Large intestine (tissue), 3 donors: Measurements from ENCODE around the gene FBXL7. TPM values are rescaled to one million over a fixed set of nuclear protein-coding genes. Genes with fewer than 3 reads are reported as not detected.

Experiments
- DNase-seq, 2 donors: peaks; one replicate each; pipeline versions ENCODE4 v3.0.0 to v3.0.0-alpha.2; 2013
- H3K27ac ChIP-seq: one replicate; pipeline ENCODE4 v1.5.1; 2013; ENCODE audit warnings: low read length
- H3K27me3 ChIP-seq: 2 replicates; pipeline ENCODE4 v1.6.1; 2013; ENCODE audit warnings: low read length; ENCODE audit not compliant: control insufficient read depth, insufficient read depth
- H3K36me3 ChIP-seq: 2 replicates; pipeline ENCODE4 v1.6.1; 2013; ENCODE audit warnings: low read length; ENCODE audit not compliant: control insufficient read depth, insufficient read depth
- H3K4me1 ChIP-seq: one replicate; pipeline ENCODE4 v1.6.1; 2013; ENCODE audit warnings: low read length; ENCODE audit not compliant: control insufficient read depth, insufficient read depth
- H3K4me3 ChIP-seq: one replicate; pipeline ENCODE4 v1.5.1; 2013; ENCODE audit warnings: low read length
- H3K9me3 ChIP-seq: one replicate; pipeline ENCODE4 v1.6.1; 2013; ENCODE audit warnings: mild to moderate bottlenecking, low read depth, low read length, moderate library complexity; ENCODE audit not compliant: control insufficient read depth
- WGBS: methylation state at CpG from one replicate; pipeline ENCODE4 v1.1.5; 2013; ENCODE audit warnings: low lambda C conversion rate; ENCODE audit not compliant: insufficient coverage; 5-methylcytosine and 5-hydroxymethylcytosine counted together
- polyA plus RNA-seq: library from polyadenylated mRNA; unstranded; fragments of 120-200 nt; gene quantifications from one replicate; pipeline ENCODE4 v1.2.1, GENCODE V29; 2013

Gene FBXL7
- polyA plus RNA-seq, 1 donor, result 7.2 TPM

GRCh38 chr5:15807871-15808270, 307.9 kb downstream of the FBXL7 start:
- no peak overlapping the region for H3K4me3 ChIP-seq
- no peaks in the 10 kb centered on the region for H3K36me3 ChIP-seq
- 86% methylated on average over 1 of the region's 5 CpGs for WGBS
- no peaks in the 10 kb centered on the region for H3K4me1 ChIP-seq
- DNase-seq, result no peak
- H3K27ac ChIP-seq, result no peak overlapping the region
- no peaks in the 10 kb centered on the region for H3K27me3 ChIP-seq
- H3K9me3 ChIP-seq, result no peaks in the 10 kb centered on the region

- Histone ChIP-seq H3K27me3 (no peaks in the 10 kb centered on the region), H3K4me3 (no peak overlapping the region), H3K27ac (no peak overlapping the region), H3K36me3 (no peaks in the 10 kb centered on the region), H3K9me3 (no peaks in the 10 kb centered on the region), H3K4me1 (no peaks in the 10 kb centered on the region)
- no peak for DNase-seq
- WGBS, result no CpG with 5 or more reads among the region's 3 CpGs
These were observed 308.6 kb downstream of the FBXL7 start for GRCh38 chr5:15808577-15808976.

DNA sequence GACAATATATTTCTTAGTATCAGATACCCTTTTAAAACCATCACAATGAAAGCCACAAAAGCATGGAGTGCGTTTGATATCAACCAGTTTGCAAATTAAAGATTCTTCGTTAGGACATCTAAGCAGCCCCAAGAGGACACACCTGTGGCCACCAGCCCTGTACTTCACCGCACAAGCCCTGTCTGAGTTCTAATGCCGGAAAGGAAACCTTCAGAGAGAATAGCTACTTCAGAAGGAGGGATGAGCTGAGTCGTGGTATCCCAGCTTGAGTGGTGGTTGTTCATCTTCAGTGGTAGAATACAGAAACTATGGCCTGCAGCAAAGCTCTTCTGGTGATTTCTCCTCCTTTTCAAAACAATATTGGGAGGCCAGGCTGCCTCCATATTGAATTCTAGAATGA, 319.6 kb downstream of the FBXL7 start:
- Histone ChIP-seq H3K4me1 (no peaks in the 10 kb centered on the region), H3K4me3 (no peak overlapping the region), H3K36me3 (no peaks in the 10 kb centered on the region), H3K9me3 (no peaks in the 10 kb centered on the region), H3K27ac (no peak overlapping the region), H3K27me3 (no peaks in the 10 kb centered on the region)
- DNase-seq, result no peak
- WGBS, result 86% methylated on average over 1 of the region's 5 CpGs

GRCh38 chr5:15821506-15821905, 321.5 kb downstream of the FBXL7 start:
- no peaks in the 10 kb centered on the region for H3K9me3 ChIP-seq

DNA sequence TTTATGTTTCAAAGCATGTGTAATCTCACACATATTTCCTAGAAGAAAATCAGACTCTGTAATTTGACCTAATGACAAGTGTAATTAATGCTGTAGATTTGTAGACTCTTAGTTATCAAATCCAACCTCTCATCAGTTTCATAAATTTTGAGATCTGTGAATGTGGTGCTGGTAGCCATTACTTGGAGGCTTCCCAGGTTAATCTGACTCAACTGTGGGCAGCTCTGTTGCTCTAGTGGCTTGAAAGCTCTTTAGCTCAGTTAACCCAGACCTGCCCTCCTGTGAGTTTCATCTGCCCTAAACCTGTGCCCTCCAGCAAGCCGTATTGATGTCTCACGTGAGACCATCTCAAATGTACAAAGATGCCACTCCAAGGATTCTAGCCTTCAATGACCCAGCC, 323.4 kb downstream of the FBXL7 start:
- Histone ChIP-seq H3K36me3 (no peaks in the 10 kb centered on the region), H3K27ac (no peak overlapping the region), H3K27me3 (no peaks in the 10 kb centered on the region), H3K9me3 (no peaks in the 10 kb centered on the region), H3K4me3 (no peak overlapping the region), H3K4me1 (no peaks in the 10 kb centered on the region)
- no peak for DNase-seq
- no CpG with 5 or more reads among the region's 2 CpGs for WGBS

More at GRCh38 chr5:15821506-15821905, 321.5 kb downstream of the FBXL7 start:
- Histone ChIP-seq H3K36me3 (no peaks in the 10 kb centered on the region), H3K4me1 (no peaks in the 10 kb centered on the region), H3K4me3 (no peak overlapping the region), H3K27ac (no peak overlapping the region), H3K27me3 (no peaks in the 10 kb centered on the region)
- DNase-seq, result no peak

DNA sequence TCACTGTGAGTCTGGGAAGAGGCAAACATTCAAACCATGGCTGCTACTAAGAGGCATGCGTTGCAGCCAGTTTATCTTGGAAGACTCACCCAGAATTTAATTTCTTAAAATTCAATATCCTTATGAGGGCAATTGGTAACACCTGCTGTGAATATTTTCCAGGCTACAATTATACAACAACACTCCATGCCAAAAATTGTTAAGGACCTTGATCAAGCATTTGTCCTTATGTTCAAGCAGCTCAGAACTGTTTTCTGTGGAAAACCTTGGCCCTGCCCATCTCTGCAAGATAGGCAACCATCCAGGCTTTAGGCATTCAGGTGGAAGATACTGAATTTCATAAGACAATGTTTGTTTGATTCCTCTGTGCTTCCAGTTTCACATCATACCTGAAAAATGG, 327.8 kb downstream of the FBXL7 start:
- no peak for DNase-seq
- H3K4me3 ChIP-seq, result no peak overlapping the region
- no peaks in the 10 kb centered on the region for H3K27me3 ChIP-seq
- H3K27ac ChIP-seq, result no peak overlapping the region
- H3K4me1 ChIP-seq, result no peaks in the 10 kb centered on the region
- H3K36me3 ChIP-seq, result no peaks in the 10 kb centered on the region
- no CpG with 5 or more reads among the region's 1 CpG for WGBS
- H3K9me3 ChIP-seq, result no peaks in the 10 kb centered on the region

DNA sequence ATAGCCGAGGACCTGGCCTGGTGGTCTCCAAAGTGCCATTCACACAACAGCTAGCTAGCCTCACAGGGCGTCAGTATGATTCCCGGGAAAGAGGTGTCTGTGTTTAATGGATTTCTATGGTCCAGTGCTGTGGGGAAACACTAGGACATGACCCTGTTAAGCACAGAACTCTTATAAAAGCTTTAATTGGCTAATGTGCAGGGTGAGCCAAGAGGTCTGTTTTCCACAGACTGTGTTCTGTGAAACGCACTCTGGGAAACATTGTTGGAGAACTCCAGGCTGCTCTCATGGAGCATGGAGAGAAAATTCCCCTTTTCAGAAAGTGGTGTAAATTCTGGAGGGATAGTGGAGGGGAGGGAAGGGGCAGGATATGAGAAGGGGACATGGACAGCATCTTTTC, 331.4 kb downstream of the FBXL7 start:
- WGBS, result no CpG with 5 or more reads among the region's 4 CpGs

GRCh38 chr5:15833365-15833764, 333.4 kb downstream of the FBXL7 start:
- H3K4me1 ChIP-seq, result no peaks in the 10 kb centered on the region
- WGBS, result no CpG with 5 or more reads among the region's 4 CpGs
- no peaks in the 10 kb centered on the region for H3K9me3 ChIP-seq

More for the DNA sequence above, 331.4 kb downstream of the FBXL7 start:
- Histone ChIP-seq H3K4me3 (no peak overlapping the region), H3K4me1 (no peaks in the 10 kb centered on the region), H3K27ac (no peak overlapping the region), H3K9me3 (no peaks in the 10 kb centered on the region), H3K36me3 (no peaks in the 10 kb centered on the region), H3K27me3 (no peaks in the 10 kb centered on the region)
- no peak for DNase-seq

DNA sequence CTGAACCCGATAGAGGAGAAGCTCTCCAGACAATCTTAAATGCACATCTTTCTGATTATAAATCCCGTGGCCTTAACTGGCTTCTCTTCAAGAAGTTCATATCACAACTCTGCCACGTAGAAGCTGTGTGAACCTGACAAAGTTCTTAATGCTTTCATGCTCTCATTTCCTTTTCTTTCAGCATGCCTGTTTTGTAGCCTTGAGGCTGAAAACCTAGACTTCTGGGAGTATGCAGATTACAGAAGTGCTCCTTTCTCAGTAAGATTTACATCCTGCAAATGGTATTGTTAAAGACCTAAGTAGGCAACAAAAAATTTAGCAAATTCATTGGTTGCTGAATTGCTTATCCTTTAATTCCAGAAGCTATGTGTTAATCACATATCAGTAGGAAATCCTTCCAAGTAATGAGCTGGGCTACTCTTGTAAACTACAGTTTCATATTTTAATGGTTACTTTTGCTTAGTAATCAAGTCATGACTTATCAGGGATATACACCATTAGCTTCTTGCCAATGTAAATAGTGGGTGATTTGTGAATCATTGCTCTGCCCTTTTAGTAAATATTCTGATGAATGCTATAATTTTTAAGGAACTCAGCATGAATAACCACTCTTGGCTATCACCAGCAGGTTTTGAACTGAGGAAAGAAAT, 334.7 kb downstream of the FBXL7 start:
- Histone ChIP-seq H3K9me3 (no peaks in the 10 kb centered on the region), H3K4me3 (no peak overlapping the region), H3K36me3 (no peaks in the 10 kb centered on the region), H3K27ac (no peak overlapping the region), H3K27me3 (no peaks in the 10 kb centered on the region), H3K4me1 (no peaks in the 10 kb centered on the region)
- 40% methylated on average over 3 of the region's 3 CpGs for WGBS
- no peak for DNase-seq

More at GRCh38 chr5:15833365-15833764, 333.4 kb downstream of the FBXL7 start:
- Histone ChIP-seq H3K27me3 (no peaks in the 10 kb centered on the region), H3K4me3 (no peak overlapping the region), H3K27ac (no peak overlapping the region), H3K36me3 (no peaks in the 10 kb centered on the region)
- DNase-seq, result no peak

- no peaks in the 10 kb centered on the region for H3K36me3 ChIP-seq
- no peaks in the 10 kb centered on the region for H3K4me1 ChIP-seq
- no peak overlapping the region for H3K4me3 ChIP-seq
- H3K9me3 ChIP-seq, result no peaks in the 10 kb centered on the region
- DNase-seq, result no peak
- no peaks in the 10 kb centered on the region for H3K27me3 ChIP-seq
- 100% methylated on average over 1 of the region's 2 CpGs for WGBS
- H3K27ac ChIP-seq, result no peak overlapping the region
These were observed 335.5 kb downstream of the FBXL7 start for GRCh38 chr5:15835514-15835913.

DNA sequence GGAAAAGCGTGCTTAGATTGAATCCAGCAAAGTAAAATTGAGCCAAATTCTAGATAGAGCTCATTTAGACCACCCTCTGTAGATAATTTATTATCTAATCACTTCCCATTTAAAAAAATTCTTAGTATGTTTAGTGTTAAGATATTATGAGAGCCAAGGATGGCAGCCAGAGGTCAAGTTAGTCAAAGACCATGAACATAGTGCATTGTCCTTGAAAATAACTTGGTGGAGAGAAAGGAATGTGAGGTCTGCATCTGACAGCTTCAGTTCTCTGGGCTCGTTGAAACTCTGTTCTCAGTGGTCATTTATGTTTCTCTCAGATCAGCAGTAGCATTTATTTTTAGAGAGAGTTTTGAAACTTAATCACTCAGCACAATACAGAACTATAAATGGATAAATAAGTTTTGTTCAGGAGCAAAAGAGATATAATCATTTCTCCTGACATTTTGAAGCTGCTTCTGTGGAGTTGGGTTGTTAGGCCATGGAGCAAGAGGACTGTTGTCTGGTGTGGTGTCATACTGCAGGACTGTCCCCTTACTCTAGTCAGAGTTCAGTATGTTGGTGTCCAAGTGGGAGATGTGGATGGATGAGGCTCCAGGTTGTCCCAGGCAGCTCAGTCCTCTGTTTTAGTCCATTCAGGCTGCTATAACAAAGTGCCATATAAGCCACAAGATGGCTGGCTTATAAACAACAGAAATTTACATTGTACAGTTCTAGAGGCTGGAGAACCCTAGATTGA, 337.7 kb downstream of the FBXL7 start:
- DNase-seq, result no peak
- H3K27me3 ChIP-seq, result no peaks in the 10 kb centered on the region
- no peaks in the 10 kb centered on the region for H3K4me1 ChIP-seq
- H3K36me3 ChIP-seq, result no peaks in the 10 kb centered on the region
- H3K27ac ChIP-seq, result no peak overlapping the region
- no peaks in the 10 kb centered on the region for H3K9me3 ChIP-seq
- 83% methylated on average over 2 of the region's 2 CpGs for WGBS
- H3K4me3 ChIP-seq, result no peak overlapping the region
